HG03442 (cell line): ENCODE data around the gene HEY2.
A peak's percentile ranks its signal among the peaks of the same experiment; 100 is the strongest.
"Not testable (repeated sequence)": the region's sequence is repeated elsewhere in the genome, so short reads cannot be mapped to it uniquely, and the experiment has no call there.

Experiments used
- ATAC-seq: cut with Tn5 transposase; IDR thresholded peaks from one replicate; pipeline ENCODE4 v1.9.1; 2021; ENCODE audit warnings: mild to moderate bottlenecking, moderate library complexity; ENCODE audit not compliant: unreplicated experiment

The HEY2 gene

DNA sequence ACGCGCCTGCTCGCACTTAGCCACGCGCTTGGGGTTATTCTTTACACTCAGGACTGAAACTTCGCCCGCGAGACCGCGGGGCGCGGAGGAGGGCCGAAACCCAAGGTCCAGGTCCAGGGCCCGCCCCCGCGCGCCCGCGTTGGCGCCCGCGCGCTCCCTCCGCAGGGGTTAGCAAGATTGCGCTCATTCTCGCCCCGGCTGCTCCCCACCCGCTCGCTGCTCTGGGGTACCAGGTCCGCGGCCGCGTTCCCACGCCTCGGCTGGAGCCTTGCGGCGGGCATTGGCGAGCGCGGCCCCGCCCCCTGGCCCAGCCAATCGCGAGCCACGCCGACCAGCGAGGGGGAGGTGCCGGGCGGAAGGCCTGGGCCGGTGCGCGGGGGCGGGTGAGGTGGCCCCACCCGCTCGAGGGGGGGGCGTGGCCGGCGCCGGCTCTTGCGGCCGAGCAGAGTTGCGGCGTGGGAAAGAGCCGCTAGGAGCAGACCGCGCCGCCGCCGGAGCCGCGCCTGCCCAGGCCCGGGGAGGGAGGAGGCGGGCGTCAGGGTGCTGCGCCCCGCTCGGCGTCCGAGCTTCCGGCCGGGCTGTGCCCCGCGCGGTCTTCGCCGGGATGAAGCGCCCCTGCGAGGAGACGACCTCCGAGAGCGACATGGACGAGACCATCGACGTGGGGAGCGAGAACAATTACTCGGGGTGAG, at the start of gene HEY2:
Gene HEY2 (plus strand): TSS at position 460 of the 692 bp plus-strand sequence. CDS start 145 bp downstream, at position 605.
- ATAC-seq = peak; percentile 79

- no peak for ATAC-seq
These were observed 48.7 kb upstream of the HEY2 start for GRCh38 chr6:125700581-125701353.

- no peak for ATAC-seq
These were observed 48.1 kb upstream of the HEY2 start for GRCh38 chr6:125701354-125701668.

DNA sequence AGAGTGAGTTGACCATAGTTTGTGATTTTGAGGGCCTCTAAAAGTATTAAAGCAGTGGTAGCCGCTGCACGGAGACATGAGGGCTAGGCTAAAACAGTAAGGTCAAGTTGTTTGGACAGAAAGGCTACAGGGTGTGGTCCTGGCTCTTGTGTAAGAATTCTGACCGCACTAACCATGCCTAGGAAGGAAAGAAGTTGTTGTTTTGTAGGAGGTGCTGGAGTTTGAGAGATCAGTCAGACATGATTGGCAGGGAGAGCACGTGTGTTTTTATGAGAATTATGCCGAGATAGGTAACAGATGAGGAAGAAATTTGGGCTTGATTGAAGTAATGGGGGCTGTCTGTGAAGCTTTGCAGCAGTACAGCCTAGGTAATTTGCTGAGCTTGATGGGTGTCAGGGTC, 45.5 kb upstream of the HEY2 start:
- not testable (repeated sequence) for ATAC-seq

- no peak for ATAC-seq
These were observed 41.7 kb upstream of the HEY2 start for GRCh38 chr6:125707615-125708243.

GRCh38 chr6:125711013-125711675, 38.3 kb upstream of the HEY2 start:
- ATAC-seq = no peak

DNA sequence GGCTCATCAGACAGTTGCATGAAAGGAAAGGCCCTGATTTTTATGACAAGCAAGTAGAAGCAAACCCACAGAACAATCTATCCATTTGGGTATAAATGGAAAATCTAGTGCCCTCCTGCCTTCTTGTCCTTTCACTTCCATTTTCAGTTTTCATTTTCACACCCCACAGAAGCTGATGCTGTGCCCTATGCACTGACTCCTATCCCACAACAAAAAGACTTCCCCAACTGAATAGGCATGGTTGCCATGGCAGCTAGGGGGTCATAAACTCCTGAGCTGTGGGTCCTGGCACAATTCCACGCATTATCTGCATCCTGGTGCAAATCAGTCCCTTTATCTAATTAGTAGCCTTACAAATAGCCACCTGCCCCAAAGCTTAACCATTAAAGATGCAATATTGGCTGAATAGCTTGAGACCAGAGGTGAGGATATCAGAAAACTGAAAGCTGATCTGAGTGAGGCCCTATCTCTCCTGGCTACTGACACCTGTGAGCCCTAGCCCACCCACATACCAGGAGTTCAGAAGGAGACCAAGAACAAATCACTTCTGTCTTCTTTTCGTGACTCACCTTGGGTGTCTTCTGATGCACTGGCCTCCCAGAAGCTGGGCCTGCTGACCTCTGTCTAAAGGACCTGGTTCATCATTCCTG, 34.9 kb upstream of the HEY2 start:
- ATAC-seq = peak; percentile 56

- peak; percentile 88 for ATAC-seq
These were observed 32.2 kb upstream of the HEY2 start for GRCh38 chr6:125717120-125717731.

DNA sequence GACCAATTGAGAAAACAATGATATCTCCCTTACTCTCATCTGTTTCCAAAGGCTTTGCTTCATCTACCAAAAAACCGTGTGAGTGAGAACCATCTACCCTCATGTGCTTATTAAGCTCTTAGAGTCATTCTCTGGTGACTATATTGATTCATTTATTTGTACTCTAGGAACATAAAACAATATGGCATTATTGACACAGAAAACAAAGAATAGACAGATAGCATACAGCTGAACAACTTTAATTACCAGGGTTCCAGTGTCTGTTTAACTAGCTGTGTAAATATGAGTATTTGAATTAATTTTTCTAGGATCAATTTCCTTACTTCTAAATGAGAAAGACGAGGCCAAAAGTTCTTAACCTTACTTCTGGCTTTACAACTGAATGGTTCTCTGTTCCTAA, 31.3 kb upstream of the HEY2 start:
- ATAC-seq = no peak

- ATAC-seq = no peak
These were observed 26.5 kb upstream of the HEY2 start for GRCh38 chr6:125722886-125723285.

- no peak for ATAC-seq
These were observed 22.2 kb upstream of the HEY2 start for GRCh38 chr6:125727216-125727615.

DNA sequence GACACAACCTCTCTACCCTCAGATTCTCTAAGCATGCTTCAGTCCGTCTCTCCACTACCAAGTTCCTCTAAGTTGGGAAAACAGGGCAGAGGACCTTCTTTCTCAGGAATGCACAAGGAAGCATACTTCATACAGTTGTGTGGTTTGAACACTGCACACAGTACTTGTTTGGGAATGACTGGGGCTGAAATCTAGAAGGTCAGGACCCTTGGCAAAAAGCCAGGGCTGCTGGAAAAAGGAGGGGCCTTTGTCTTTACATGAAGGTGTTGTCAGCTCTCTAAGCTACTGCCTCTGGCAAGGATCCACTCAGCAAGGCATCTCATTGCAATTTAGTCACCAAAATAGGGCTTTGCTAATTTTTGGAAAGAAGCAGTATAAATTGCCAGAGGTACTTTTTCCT, 20.7 kb upstream of the HEY2 start:
- ATAC-seq = no peak

DNA sequence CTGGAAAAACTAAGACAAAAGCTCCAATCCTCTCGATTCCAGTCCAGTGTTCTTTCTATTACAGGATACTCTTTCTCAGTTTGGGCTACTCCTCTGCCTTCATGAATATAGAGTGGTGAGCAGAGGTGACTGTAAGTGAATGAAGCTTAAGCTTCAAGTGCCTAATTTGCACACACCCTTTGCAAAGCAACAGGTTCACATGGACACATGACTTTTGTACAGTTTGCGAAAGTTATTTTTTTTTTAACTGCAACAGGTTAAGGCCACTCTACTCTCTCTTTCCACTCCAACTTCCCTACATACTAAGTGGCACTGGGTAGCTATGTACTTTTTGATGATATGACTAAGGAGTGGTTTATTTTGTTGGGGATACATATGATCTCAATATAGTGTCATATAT, 19.4 kb upstream of the HEY2 start:
- no peak for ATAC-seq

GRCh38 chr6:125732398-125732797, 17.0 kb upstream of the HEY2 start:
- peak; percentile 71 for ATAC-seq

- ATAC-seq = no peak
These were observed 15.7 kb upstream of the HEY2 start for GRCh38 chr6:125733516-125734300.

- no peak for ATAC-seq
These were observed 11.2 kb upstream of the HEY2 start for GRCh38 chr6:125738276-125738675.

DNA sequence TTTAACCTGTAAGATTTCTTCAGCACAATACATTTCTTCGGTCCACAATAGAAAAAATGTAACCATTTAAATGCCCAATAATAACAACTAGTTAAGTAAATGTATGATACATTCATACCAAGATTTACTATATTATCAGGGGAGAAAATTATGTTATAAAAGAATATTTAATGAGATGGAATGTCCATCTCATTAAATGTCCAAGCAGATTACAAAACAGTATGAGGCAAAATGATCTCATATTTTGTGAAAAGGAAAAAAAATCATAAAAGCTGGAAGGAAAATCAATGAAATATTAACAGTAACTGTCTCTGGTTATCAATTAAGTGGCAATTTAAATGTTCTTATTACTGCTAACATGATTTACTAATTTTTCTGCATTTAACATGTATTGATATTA, 10.1 kb upstream of the HEY2 start:
- ATAC-seq = no peak

DNA sequence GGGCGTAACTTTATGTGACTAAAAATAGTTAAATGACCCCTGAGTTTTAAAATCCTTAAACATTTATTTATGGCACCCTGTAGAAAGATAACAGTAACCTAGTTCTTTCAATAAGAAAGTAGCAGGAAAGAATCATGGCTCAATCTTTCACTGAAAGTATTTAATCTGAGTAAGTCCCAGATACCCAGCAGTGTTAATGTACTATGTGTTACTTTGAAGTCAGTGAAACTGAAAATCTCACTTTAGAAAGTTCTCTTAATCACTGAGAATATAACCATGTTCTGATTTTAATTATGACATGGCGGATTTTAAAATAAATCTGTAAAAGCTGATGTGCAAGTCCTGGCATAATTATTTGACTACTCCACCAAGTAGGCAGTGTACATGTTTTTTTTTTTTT, 8.1 kb upstream of the HEY2 start:
- ATAC-seq = no peak

GRCh38 chr6:125742024-125742423, 7.4 kb upstream of the HEY2 start:
- ATAC-seq = no peak
